SK-N-SH treated with all-trans-retinoic acid at 6 μM for 48 hours (cell line): ENCODE data around the gene SLC66A1.

Experiments
- ATAC-seq: fragments of 200-7000 bp; cut with Tn5 transposase; 3 replicates; pipeline ENCODE4 v1.9.1; 2020; ENCODE audit warnings: mild to moderate bottlenecking, moderate library complexity
- ARNTL ChIP-seq: fragments of 450-650 bp; formaldehyde crosslinking; IDR thresholded peaks from 2 replicates; pipeline ENCODE4 v1.5.0; 2020; ENCODE audit warnings: low read depth, mild to moderate bottlenecking, moderate library complexity, borderline replicate concordance
- BACH2 ChIP-seq: fragments of 250-450 bp; sonication (Bioruptor Pico); IDR thresholded peaks from 2 replicates; pipeline ENCODE4 v1.9.0; 2021; ENCODE audit warnings: mild to moderate bottlenecking, borderline replicate concordance
- CSDC2 ChIP-seq: fragments of 250-450 bp; sonication (Bioruptor Pico); IDR thresholded peaks from 2 replicates; pipeline ENCODE4 v1.5.0; 2020; ENCODE audit warnings: mild to moderate bottlenecking, moderate library complexity
- CSRNP3 ChIP-seq: fragments of 250-450 bp; sonication (Bioruptor Pico); IDR thresholded peaks from 2 replicates; pipeline ENCODE4 v1.5.1; 2021; ENCODE audit warnings: mild to moderate bottlenecking, moderate library complexity
- ESRRG ChIP-seq: fragments of 250-450 bp; sonication (Bioruptor Pico); IDR thresholded peaks from 2 replicates; pipeline ENCODE4 v1.6.1; 2021; ENCODE audit warnings: mild to moderate bottlenecking
- GLIS3 ChIP-seq: fragments of 250-450 bp; sonication (Bioruptor Pico); IDR thresholded peaks from 2 replicates; pipeline ENCODE4 v1.5.0; 2020; ENCODE audit warnings: mild to moderate bottlenecking, moderate library complexity
- PATZ1 ChIP-seq: fragments of 250-450 bp; sonication (Bioruptor Pico); IDR thresholded peaks from 2 replicates; pipeline ENCODE4 v1.8.0; 2020; ENCODE audit warnings: mild to moderate bottlenecking, moderate library complexity, borderline replicate concordance
- POU6F1 ChIP-seq: fragments of 250-450 bp; sonication (Bioruptor Pico); IDR thresholded peaks from 2 replicates; pipeline ENCODE4 v1.8.0; 2021; ENCODE audit warnings: low read depth, mild to moderate bottlenecking, moderate library complexity, borderline replicate concordance
- PPARA ChIP-seq: fragments of 250-450 bp; sonication (Bioruptor Pico); IDR thresholded peaks from 2 replicates; pipeline ENCODE4 v1.5.0; 2020; ENCODE audit warnings: mild to moderate bottlenecking, borderline replicate concordance
- RARB ChIP-seq: fragments of 250-450 bp; sonication (Bioruptor Pico); IDR thresholded peaks from 2 replicates; pipeline ENCODE4 v1.8.0; 2021; ENCODE audit warnings: mild to moderate bottlenecking, moderate library complexity
- SNAI2 ChIP-seq: fragments of 250-450 bp; sonication (Bioruptor Pico); IDR thresholded peaks from 2 replicates; pipeline ENCODE4 v1.5.0; 2020; ENCODE audit warnings: mild to moderate bottlenecking, moderate library complexity
- TOX ChIP-seq: fragments of 250-450 bp; sonication (Bioruptor Pico); IDR thresholded peaks from 2 replicates; pipeline ENCODE4 v1.8.0; 2021; ENCODE audit warnings: mild to moderate bottlenecking, moderate library complexity, borderline replicate concordance
- TSHZ2 ChIP-seq: fragments of 250-450 bp; sonication (Bioruptor Pico); IDR thresholded peaks from 2 replicates; pipeline ENCODE4 v1.5.0; 2020; ENCODE audit warnings: mild to moderate bottlenecking, moderate library complexity
- ZC3H10 ChIP-seq: fragments of 250-450 bp; sonication (Bioruptor Pico); IDR thresholded peaks from 2 replicates; pipeline ENCODE4 v1.5.1; 2021; ENCODE audit warnings: mild to moderate bottlenecking, moderate library complexity
- ZFP3 ChIP-seq: fragments of 250-450 bp; sonication (Bioruptor Pico); IDR thresholded peaks from 2 replicates; pipeline ENCODE4 v1.5.0; 2020; ENCODE audit warnings: mild to moderate bottlenecking, moderate library complexity
- ZFP30 ChIP-seq: fragments of 450-650 bp; formaldehyde crosslinking; IDR thresholded peaks from 2 replicates; pipeline ENCODE4 v1.5.0; 2022; ENCODE audit warnings: mild to moderate bottlenecking, moderate library complexity
- ZNF565 ChIP-seq: fragments of 450-650 bp; formaldehyde crosslinking; conservative IDR thresholded peaks from 2 replicates; pipeline ENCODE4 v1.5.0; 2020; ENCODE audit warnings: low read depth, mild to moderate bottlenecking, moderate library complexity
- ZNF70 ChIP-seq: fragments of 450-650 bp; formaldehyde crosslinking; IDR thresholded peaks from 2 replicates; pipeline ENCODE4 v1.5.0; 2020; ENCODE audit warnings: mild to moderate bottlenecking, moderate library complexity

Gene SLC66A1

GRCh38 chr1:19377812-19378718, 65.9 kb downstream of the SLC66A1 start:
- TF ChIP-seq PATZ1 (no peak), ZNF70 (CRISPR knock-in tag) (no peak), ARNTL (CRISPR knock-in tag) (no peak), POU6F1 (CRISPR knock-in tag) (no peak), RARB (no peak), CSDC2 (CRISPR knock-in tag) (no peak), TSHZ2 (CRISPR knock-in tag) (no peak), CSRNP3 (CRISPR knock-in tag) (no peak), ESRRG (CRISPR knock-in tag) (no peak), ZNF565 (CRISPR knock-in tag) (no peak), ZC3H10 (CRISPR knock-in tag) (no peak), ZFP3 (CRISPR knock-in tag) (no peak), PPARA (CRISPR knock-in tag) (no peak), ZFP30 (CRISPR knock-in tag) (no peak), SNAI2 (CRISPR knock-in tag) (no peak), GLIS3 (CRISPR knock-in tag) (no peak), BACH2 (CRISPR knock-in tag) (no peak), TOX (CRISPR knock-in tag) (no peak)
- ATAC-seq = no peak
